NCI-H187 (cell line): ENCODE results near the gene RBKS.
"Not testable (repeated sequence)": the region's sequence is repeated elsewhere in the genome, so short reads cannot be mapped to it uniquely, and the experiment has no call there.

ENCODE experiments used
- DNase-seq, 2 experiments: peaks; one replicate each; lab custom pipeline; 2025; lab: John Stamatoyannopoulos, UW

The RBKS gene

DNA sequence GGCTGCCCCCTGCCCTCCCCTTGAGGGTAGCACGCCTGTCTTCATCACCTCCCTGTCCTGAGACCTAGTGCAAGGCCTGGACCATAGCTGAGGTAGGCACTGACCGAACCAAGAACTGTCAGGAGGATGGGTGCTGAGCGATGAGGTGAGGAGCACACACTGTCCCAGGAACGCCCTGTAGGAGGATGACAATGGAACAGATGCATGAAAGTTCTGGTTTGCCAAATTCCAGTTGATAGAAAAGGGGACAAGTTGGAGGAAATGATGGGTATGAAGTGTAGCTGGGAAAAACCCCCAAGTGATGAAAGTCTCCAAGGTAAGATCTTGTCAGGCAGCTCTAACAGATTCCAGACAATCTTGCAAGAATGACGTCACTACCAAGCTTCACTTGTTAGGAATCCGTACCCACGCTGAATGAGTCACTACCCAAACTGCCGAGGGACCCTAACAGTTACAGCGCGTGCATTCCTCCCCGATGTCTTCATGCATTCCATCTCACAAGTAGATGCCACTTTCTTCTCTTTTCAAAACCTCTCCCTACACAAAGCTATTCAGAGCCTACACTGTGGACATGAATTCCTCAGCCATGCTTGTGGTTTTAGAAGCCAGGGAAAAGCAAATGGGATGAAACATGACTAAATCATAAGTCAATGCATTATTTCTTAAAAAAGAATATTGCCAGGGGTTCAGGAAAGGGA, 91.1 kb downstream of the RBKS start:
- no peak for DNase-seq

GRCh38 chr2:27798486-27798885, 91.7 kb downstream of the RBKS start:
- DNase-seq: no peak

GRCh38 chr2:27797841-27798240, 92.3 kb downstream of the RBKS start:
- DNase-seq: no peak

GRCh38 chr2:27796791-27797765, 93.1 kb downstream of the RBKS start:
- DNase-seq: no peak

- DNase-seq: no peak
Observed at GRCh38 chr2:27795868-27796277, 94.3 kb downstream of the RBKS start.

DNA sequence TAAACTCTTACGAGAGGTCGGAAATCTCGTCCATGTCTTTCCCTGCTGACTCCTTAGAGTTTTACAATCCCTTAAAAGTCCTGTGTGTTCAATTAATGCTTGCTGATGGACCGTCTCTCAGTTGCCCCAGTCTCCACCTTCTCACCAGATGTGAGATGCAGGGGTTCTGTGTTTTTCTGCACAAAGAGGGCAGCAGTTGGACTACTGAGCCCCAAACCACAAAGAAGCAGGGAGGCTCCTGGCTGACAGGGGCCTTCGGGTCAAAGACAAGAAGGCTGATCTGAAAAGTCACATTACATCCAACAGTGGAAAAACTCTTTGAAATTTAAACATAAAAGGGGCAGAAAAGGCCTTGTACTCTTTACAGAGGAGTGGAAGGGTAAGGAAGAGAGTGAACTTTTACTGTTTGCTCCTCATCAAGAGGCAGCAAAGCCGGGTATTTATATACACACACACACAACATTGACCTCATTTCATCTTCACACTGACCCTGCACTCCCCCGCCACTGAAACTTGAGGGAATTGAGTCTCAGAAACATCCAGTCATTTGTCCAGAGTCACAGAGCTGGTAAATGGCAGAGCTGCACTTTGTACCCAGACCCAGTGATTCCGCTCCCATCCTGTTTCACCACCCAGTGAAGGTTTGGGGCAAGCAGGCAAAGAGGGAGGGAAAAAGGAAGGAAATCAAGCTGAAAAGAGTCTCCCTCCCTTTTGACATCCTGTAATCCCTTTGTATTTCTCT, 94.9 kb downstream of the RBKS start:
- DNase-seq: no peak

GRCh38 chr2:27792759-27793158, 97.4 kb downstream of the RBKS start:
- no peak for DNase-seq

GRCh38 chr2:27790796-27791195, 99.4 kb downstream of the RBKS start:
- no peak for DNase-seq

GRCh38 chr2:27782701-27783100, 107.5 kb downstream of the RBKS start:
- DNase-seq: no peak

- no peak for DNase-seq
Observed at GRCh38 chr2:27781496-27781895, 108.7 kb downstream of the RBKS start.

DNA sequence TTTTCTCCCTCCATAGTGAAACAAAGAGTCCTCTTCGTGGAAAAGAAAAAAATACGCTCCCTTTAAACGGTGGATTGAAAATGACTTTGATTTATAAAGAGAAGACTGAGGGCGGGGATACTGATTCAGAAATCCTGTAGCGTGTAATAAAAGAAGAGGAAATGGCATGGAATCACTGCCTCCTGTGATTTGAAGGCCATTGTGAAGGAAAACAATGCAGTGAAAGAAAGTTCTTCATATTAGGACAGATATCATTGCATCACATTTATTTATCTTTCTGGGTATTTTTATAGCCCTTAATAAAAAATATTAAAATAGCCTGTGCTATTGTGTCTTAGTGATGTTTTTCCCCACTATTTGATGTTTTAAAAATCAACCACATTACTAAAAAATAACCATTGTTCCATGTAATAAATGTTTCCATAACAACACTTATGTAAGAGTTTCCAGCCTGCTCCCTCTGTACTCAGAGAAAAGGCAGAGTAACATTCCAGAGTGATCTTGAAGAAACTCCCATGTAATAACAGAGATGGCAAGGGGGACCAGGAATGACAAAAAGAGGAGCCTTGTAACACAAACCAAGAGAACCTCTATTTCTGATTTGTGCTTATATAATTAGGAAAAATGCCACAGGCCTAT, 110.7 kb downstream of the RBKS start:
- DNase-seq: no peak

DNA sequence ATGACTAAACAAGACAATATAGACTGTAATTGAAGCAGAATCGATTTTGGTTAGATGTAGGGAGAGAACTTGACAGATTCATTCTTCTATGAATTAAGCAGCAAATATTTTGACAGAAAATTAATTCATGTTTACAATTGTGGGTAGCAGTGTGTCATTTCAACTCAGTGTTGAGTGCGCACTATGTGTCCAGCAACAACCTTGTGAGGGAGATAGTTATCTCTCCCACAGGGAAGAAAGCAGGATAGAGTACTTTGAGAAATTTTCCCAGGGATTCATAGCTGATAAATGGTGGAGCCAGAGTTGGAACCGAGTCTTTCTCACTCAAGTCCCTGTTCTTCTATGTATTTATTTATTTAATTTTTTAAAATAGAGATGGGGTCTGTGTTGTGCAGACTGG, 113.5 kb downstream of the RBKS start:
- DNase-seq: no peak

DNA sequence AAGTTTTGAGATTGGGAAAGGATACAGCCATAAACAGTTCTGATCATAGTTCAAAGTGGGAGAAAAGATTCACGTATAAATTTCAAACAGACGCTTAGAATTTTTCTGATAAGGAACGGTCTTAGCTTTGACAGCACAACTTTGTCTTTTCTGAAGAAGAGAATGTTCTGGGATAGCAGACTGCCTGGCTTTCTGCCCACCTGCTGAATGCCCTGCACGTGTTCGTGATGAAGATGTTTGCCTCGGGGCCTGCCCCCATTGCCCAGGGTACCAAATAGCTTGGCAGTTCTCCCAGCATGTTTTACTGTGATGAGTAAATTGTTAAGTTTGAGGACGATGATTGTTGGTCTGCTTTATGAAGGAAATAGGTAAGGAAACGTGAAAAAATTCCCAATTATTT, 114.1 kb downstream of the RBKS start:
- no peak for DNase-seq

- DNase-seq: no peak
Observed at GRCh38 chr2:27773959-27774358, 116.2 kb downstream of the RBKS start.

- no peak for DNase-seq
Observed at GRCh38 chr2:27772804-27773203, 117.4 kb downstream of the RBKS start.

DNA sequence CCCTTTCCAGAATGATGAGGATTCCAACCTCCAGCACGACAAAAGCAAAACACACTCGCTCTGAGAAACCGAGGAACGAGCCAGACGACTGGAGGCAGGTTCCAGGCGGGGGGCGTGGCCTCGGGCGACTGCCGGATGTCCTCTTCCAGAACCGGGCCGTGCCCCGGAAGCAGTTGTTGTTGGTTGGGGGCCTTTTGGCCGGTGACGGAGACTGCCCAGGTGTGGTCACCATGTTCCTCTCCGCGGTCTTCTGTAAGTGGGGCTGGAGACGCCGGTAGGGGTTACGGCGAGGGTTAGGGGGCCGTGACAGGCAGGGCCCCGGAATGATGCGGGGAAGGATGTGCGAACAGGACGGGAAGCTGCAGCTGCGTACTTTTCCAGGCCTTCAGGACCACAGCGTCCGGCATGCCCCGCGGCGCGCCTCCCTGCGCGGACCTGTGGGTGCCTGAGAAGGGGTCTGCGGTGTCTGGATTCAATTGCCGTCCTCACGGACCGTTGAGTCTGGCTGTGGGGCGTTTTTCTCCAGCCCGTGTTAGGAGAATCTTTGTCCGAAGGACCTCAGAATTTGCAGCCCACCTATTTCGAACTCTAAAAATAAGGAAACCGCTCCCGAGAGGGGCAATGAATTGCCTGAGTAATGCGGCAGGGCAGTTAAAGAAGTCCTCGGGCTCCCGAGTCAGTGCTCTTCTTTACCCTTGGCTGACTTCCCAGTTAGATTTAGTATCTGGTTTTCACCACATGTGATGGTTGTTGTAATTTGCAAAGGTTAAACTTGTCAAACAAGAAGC, 118.4 kb downstream of the RBKS start, which contains the start of gene MRPL33:
MRPL33 (plus strand) TSS at position 172 of the 788 bp plus-strand sequence; CDS start at position 231, 59 bp downstream.
- peak; percentile 91 to 93 for DNase-seq

- DNase-seq: no peak
Observed at GRCh38 chr2:27771202-27771547, 119.0 kb downstream of the RBKS start.

- DNase-seq: no peak
Observed at GRCh38 chr2:27766287-27766661, 123.9 kb downstream of the RBKS start.

GRCh38 chr2:27765621-27766286, 124.4 kb downstream of the RBKS start:
- peak in 1 of 2 experiments; percentile 12 for DNase-seq

GRCh38 chr2:27764526-27764925, 125.7 kb downstream of the RBKS start:
- DNase-seq: not testable (repeated sequence)

DNA sequence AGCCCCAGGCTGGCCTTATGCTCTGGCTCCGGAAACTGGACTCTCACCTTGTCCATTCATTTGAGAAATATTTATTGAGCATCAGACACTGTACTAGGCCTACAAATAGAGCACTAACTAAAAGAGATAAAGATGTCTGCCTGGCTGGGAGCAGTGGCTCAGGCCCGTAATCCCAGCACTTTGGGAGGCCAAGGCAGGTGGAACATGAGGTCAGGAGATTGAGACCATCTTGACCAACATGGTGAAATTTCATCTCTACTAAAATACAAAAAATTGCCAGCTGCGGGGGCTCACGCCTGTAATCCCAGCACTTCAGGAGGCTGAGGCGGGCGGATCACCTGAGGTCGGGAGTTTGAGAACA, 126.3 kb downstream of the RBKS start:
- DNase-seq: no peak
